ENCODE data around the gene SEM1. TPM values are rescaled to one million over a fixed set of nuclear protein-coding genes. Genes with fewer than 3 reads are reported as not detected.

Gene SEM1
- total and polyA plus RNA-seq, 9 of the 15 experiments (the other 6 are each of a cell fraction or from before 2014, with no cell fraction given), result 74.7 to 938 (median 454) TPM

DNA sequence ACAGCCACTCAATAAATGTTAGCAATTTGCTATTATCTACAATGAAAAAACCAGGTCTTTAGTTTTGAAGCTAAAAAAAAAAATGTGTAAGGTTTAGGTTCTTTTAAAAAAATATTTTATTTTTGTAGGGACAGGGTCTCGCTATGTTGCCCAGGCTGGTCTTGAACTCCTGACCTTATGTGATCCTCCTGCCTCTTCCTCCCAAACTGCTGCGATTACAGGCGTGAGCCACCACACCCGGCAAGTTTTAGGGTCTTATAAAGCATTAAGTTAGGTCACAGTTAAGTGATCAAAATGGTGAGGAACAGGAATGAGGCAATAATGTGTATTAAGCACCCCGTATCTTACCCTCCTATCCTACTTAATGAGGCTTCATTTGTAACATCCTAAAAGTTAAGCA, 774 bp downstream of the SEM1 start:
- WGBS (ENCODE audit: insufficient coverage, low coverage, missing lambda C conversion rate), result 8% methylated on average over 5 of the region's 5 CpGs
- Histone ChIP-seq H3K9me1 (ENCODE audit: control insufficient read depth, insufficient read depth, low read length) (no peaks in the 10 kb centered on the region), H4K20me1 (replicated peaks; ENCODE audit: control insufficient read depth, insufficient read depth, low read length) (peaks cover 4% of the 10 kb centered on the region; the same call in 1 of the 2 replicates), H3K4me2 (ENCODE audit: insufficient read depth, low read length) (peak overlapping the region; percentile 91), H3K27me3 (ENCODE audit: control insufficient read depth in 2 of 2, insufficient read depth in 2 of 2, low read length in 2 of 2) (no peaks in the 10 kb centered on the region), H3K9me3 (replicated peaks; ENCODE audit: control insufficient read depth, insufficient read depth, low read depth, low read length) (peaks cover 9% of the 10 kb centered on the region; the same call in 1 of the 2 replicates), H3K36me3 (ENCODE audit: control insufficient read depth, insufficient read depth, low read length) (peaks cover 30% of the 10 kb centered on the region; the same call in 2 of the 3 replicates), H3K4me3 (peak overlapping the region; percentile 61), H3K27ac (ENCODE audit: extremely low read depth, low read depth, low read length) (peak overlapping the region; percentile 95), H3K4me1 (replicated peaks in 1 of 2; ENCODE audit: control insufficient read depth in 2 of 2, insufficient read depth in 2 of 2, low read length in 2 of 2) (peaks cover 3 to 4% of the 10 kb centered on the region in 2 experiments; a peak in 2 of 5 replicates), H3K9ac (ENCODE audit: insufficient read depth in 1 of 2, low read depth in 2 of 2, low read length in 2 of 2) (peak overlapping the region in 1 of 2 experiments; percentile 90; a peak in 2 of 4 replicates), H2AFZ (ENCODE audit: low read depth, low read length) (peak overlapping the region; percentile 98), H3K79me2 (ENCODE audit: control insufficient read depth, insufficient read depth, low read length) (peaks cover 54% of the 10 kb centered on the region)
- intact Hi-C loops (cut with micrococcal nuclease), result no loop called here
- ATAC-seq (peak; percentile 18), FAIRE-seq (no peak), DNase-seq (ENCODE audit: extremely low read depth in 1 of 4, low spot score in 3 of 4) (peak in 1 of 4 experiments; percentile 7)
- ChIA-PET CTCF (ENCODE audit: low intra/inter-chr PET ratio) (no interaction called here), POLR2A (interaction anchor here (0.6 to 1.8 kb wide), 4 partner anchors 24 to 85 kb away, joined by 3 to 4 read pairs (median 3); no protein-coding TSS in a partner anchor)
- in situ Hi-C loops (cut with MboI), result no loop called here
- BruUV-seq (replicated peaks), result no TSS peak
- TF ChIP-seq, protein P1, sequence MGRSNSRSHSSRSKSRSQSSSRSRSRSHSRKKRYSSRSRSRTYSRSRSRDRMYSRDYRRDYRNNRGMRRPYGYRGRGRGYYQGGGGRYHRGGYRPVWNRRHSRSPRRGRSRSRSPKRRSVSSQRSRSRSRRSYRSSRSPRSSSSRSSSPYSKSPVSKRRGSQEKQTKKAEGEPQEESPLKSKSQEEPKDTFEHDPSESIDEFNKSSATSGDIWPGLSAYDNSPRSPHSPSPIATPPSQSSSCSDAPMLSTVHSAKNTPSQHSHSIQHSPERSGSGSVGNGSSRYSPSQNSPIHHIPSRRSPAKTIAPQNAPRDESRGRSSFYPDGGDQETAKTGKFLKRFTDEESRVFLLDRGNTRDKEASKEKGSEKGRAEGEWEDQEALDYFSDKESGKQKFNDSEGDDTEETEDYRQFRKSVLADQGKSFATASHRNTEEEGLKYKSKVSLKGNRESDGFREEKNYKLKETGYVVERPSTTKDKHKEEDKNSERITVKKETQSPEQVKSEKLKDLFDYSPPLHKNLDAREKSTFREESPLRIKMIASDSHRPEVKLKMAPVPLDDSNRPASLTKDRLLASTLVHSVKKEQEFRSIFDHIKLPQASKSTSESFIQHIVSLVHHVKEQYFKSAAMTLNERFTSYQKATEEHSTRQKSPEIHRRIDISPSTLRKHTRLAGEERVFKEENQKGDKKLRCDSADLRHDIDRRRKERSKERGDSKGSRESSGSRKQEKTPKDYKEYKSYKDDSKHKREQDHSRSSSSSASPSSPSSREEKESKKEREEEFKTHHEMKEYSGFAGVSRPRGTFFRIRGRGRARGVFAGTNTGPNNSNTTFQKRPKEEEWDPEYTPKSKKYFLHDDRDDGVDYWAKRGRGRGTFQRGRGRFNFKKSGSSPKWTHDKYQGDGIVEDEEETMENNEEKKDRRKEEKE (IDR thresholded peaks at IDR 0.05; ENCODE audit: borderline replicate concordance in 1 of 2, control insufficient read depth in 1 of 2, low read depth in 2 of 2, low read length in 1 of 2), result 0 out of 4 replicates have a peak, but pooled peaks of 1 of the 2 experiments have one; percentile 18
- TF ChIP-seq MECOM (CRISPR knock-in tag; IDR thresholded peaks at IDR 0.05), result no peak
- no peak for TF ChIP-seq HSF4 (CRISPR knock-in tag; IDR thresholded peaks at IDR 0.05; ENCODE audit: borderline replicate concordance)
- TF ChIP-seq, protein P2, sequence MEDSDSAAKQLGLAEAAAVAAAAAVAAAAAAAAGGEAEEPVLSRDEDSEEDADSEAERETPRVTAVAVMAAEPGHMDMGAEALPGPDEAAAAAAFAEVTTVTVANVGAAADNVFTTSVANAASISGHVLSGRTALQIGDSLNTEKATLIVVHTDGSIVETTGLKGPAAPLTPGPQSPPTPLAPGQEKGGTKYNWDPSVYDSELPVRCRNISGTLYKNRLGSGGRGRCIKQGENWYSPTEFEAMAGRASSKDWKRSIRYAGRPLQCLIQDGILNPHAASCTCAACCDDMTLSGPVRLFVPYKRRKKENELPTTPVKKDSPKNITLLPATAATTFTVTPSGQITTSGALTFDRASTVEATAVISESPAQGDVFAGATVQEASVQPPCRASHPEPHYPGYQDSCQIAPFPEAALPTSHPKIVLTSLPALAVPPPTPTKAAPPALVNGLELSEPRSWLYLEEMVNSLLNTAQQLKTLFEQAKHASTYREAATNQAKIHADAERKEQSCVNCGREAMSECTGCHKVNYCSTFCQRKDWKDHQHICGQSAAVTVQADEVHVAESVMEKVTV (CRISPR knock-in tag; IDR thresholded peaks at IDR 0.05), result 0 out of 2 replicates have a peak, but pooled peaks have one; percentile 6
- TF ChIP-seq KDM1A (IDR thresholded peaks at IDR 0.05), result peak in 1 of 2 experiments; percentile 19; a peak in 1 of 4 replicates
- no peak for TF ChIP-seq PTRF (tag; IDR thresholded peaks at IDR 0.05)
- TF ChIP-seq, protein P3, sequence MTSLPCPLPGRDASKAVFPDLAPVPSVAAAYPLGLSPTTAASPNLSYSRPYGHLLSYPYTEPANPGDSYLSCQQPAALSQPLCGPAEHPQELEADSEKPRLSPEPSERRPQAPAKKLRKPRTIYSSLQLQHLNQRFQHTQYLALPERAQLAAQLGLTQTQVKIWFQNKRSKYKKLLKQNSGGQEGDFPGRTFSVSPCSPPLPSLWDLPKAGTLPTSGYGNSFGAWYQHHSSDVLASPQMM (CRISPR knock-in tag; IDR thresholded peaks at IDR 0.05), result no peak
- TF ChIP-seq ZNF699 (CRISPR knock-in tag; IDR thresholded peaks at IDR 0.05; ENCODE audit: insufficient replicate concordance), result no peak
- TF ChIP-seq POLR2B (IDR thresholded peaks at IDR 0.05; ENCODE audit: low read depth, partially characterized antibody), result no peak
- TF ChIP-seq, protein P4, sequence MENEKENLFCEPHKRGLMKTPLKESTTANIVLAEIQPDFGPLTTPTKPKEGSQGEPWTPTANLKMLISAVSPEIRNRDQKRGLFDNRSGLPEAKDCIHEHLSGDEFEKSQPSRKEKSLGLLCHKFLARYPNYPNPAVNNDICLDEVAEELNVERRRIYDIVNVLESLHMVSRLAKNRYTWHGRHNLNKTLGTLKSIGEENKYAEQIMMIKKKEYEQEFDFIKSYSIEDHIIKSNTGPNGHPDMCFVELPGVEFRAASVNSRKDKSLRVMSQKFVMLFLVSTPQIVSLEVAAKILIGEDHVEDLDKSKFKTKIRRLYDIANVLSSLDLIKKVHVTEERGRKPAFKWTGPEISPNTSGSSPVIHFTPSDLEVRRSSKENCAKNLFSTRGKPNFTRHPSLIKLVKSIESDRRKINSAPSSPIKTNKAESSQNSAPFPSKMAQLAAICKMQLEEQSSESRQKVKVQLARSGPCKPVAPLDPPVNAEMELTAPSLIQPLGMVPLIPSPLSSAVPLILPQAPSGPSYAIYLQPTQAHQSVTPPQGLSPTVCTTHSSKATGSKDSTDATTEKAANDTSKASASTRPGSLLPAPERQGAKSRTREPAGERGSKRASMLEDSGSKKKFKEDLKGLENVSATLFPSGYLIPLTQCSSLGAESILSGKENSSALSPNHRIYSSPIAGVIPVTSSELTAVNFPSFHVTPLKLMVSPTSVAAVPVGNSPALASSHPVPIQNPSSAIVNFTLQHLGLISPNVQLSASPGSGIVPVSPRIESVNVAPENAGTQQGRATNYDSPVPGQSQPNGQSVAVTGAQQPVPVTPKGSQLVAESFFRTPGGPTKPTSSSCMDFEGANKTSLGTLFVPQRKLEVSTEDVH (IDR thresholded peaks at IDR 0.05; ENCODE audit: low read depth, partially characterized antibody), result peak; percentile 14
- no peak for TF ChIP-seq FOXJ3 (CRISPR knock-in tag; IDR thresholded peaks at IDR 0.05)
- no peak for TF ChIP-seq MTA2 (IDR thresholded peaks at IDR 0.05; ENCODE audit: low read depth)
- no peak for TF ChIP-seq HDAC3 (IDR thresholded peaks at IDR 0.05; ENCODE audit: borderline replicate concordance, partially characterized antibody)
- TF ChIP-seq ZNF121 (CRISPR knock-in tag; conservative IDR thresholded peaks at IDR 0.05), result peak; percentile 96
